Erythroblast (primary cell): ENCODE data around the gene CD244.

ENCODE experiments used
- DNase-seq, 2 experiments: peaks; one replicate each; lab custom pipeline; 2025; lab: John Stamatoyannopoulos, UW
- GATA1 ChIP-seq: IDR thresholded peaks from 2 replicates; pipeline ENCODE4 v1.6.1; 2011; ENCODE audit warnings: low read depth, mild to moderate bottlenecking, control low read depth, low read length, moderate library complexity
- POLR2A ChIP-seq: IDR thresholded peaks from 2 replicates; pipeline ENCODE4 v1.6.1; 2011; ENCODE audit warnings: mild to moderate bottlenecking, low read length

The CD244 gene

DNA sequence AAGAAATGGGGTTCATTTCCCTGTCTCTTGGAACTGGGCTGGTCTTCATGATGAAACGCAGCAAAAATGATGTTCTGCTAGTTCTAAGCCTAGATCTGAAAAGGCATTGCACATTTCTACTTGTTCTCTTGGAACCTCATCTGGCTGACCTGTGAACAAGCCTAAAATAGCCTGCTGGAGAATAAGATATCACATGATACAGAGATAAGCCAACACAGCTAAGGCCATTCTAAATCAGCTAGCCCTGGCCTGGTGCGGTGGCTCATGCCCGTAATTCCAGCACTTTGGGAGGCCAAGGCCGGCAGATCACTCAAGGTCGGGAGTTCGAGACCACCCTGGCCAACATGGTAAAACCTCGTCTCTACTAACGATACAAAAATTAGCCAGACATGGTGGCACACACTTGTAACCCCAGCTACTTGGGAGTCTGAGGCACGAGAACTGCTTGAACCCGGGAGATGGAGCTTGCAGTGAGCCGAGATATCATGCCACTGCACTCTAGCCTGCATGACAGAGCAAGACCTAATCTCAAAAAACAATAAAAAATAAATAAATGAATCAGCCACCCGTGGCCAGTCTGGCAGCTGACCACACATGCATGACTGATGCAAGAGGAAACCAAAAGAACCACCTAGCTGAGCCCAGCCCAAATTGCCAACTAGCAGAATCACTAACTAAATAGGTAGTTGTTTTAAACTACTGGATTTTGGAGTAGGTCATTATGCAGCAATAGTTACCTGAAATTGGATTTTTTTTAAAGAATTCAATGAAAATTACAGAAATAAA lies 18.0 kb downstream of the CD244 start:
- DNase-seq, result no peak

GRCh38 chr1:160841079-160841478 lies 21.6 kb downstream of the CD244 start:
- TF ChIP-seq POLR2A (no peak), GATA1 (no peak)
- no peak for DNase-seq

More for the DNA sequence above, 18.0 kb downstream of the CD244 start:
- TF ChIP-seq POLR2A (no peak), GATA1 (no peak)

GRCh38 chr1:160839746-160840145 lies 22.9 kb downstream of the CD244 start:
- TF ChIP-seq POLR2A, result no peak
- TF ChIP-seq GATA1, result no peak
- DNase-seq, result no peak

GRCh38 chr1:160838888-160839287 lies 23.8 kb downstream of the CD244 start:
- TF ChIP-seq GATA1 (no peak), POLR2A (no peak)
- no peak for DNase-seq

DNA sequence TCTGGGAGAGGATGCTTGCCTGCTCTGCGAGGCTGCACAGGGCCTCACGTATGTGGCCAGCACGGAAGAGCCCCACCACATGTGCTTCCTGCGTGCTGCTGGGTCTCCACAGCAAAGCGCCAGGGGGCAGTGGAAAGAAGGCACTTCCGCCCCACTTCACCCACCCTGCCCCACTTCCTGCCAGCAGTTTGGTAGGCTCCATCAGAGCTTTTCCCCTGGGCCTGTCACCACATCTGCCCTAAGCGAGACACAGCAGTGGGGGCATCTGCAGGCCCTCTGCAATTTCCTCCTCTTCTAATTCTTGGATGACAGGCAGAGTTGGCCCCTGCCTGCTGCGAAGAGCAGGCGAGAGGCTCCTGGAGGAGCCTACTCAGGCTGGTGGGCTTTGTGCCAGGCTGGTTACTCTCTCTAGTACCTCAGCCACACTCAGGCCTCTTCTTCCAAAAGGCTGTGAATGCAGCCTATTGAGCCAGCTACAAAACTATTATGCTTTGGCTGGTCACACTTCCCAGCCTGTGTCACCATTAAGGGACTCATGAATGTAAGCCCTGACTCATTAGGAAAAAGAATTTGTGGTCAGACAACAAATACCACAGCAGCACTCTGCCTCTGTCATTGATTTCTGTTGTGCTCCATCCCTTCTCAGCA lies 25.0 kb downstream of the CD244 start:
- no peak for TF ChIP-seq POLR2A
- no peak for TF ChIP-seq GATA1
- DNase-seq, result peak; percentile 32 to 40

GRCh38 chr1:160836981-160837557 lies 25.6 kb downstream of the CD244 start:
- no peak for TF ChIP-seq GATA1
- TF ChIP-seq POLR2A, result no peak
- no peak for DNase-seq

GRCh38 chr1:160836561-160836960 lies 26.1 kb downstream of the CD244 start:
- TF ChIP-seq POLR2A (no peak), GATA1 (no peak)
- DNase-seq, result no peak

DNA sequence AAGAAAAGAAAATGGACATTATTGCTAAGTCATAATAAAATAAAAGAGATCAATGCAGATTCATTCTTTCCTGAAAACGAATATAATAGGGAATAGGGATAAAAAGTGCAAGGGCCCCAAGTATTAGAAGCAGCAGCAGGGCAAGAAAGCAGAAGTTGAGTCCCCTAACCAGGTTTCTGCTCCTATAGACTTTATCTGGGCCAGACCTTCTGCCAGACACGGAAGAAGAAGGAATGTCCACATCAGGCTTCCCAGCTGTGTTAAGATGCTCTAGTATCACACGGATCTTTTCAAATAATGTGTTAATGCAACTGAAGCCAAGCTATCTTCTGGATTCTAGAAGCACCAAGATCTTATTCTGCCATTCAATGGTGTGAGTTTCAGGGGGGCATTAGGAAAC lies 26.9 kb downstream of the CD244 start:
- DNase-seq, result no peak
- TF ChIP-seq POLR2A (no peak), GATA1 (no peak)

- TF ChIP-seq GATA1, result no peak
- TF ChIP-seq POLR2A, result no peak
- DNase-seq, result peak; percentile 73 to 87
These were observed 27.6 kb downstream of the CD244 start for GRCh38 chr1:160834945-160835565.

- DNase-seq, result peak; percentile 72 to 77
- TF ChIP-seq GATA1 (no peak), POLR2A (no peak)
These were observed 32.1 kb downstream of the CD244 start for GRCh38 chr1:160830321-160831153.

- DNase-seq, result no peak
- TF ChIP-seq POLR2A, result no peak
- TF ChIP-seq GATA1, result no peak
These were observed 32.9 kb downstream of the CD244 start for GRCh38 chr1:160829766-160830165.

DNA sequence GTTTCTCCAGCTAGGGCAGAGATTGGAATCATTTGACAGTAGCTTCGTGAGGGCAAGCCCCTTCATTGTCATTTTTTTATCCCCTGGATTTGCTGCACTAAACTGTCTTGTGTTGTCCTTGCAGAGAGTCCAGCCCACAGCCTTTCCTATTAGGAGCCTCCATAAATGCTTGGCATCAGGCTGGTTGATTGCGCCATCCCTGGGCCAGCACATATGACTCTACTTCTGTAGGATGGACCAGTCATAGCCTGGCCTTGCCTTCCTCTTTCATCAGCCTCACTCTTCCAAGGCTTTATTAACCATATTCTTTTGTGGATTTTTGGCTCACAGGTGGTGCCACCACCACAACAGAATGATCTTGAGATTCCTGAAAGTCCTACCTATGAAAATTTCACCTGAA lies 35.3 kb downstream of the CD244 start:
- peak in 1 of 2 experiments; percentile 55 for DNase-seq
- TF ChIP-seq GATA1 (no peak), POLR2A (no peak)

DNA sequence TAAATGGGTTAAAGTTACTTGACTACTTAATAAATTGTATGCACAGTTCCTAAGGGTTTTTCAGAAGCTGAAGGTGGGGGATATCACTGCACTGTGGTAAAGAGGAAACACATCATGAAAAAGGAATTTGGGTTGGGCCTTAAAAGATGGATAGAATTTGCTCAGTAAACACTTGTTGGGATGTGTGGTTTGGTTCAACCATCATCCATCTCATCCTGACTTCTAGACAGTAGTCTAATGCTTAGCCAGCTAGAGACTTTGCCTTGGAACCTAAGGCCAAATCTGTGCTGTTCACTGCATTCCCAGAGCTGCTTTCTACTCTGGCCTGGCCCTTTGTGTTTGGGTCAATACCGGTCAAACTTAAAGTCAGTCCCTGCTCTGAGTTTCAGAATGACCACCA lies 36.1 kb downstream of the CD244 start:
- TF ChIP-seq GATA1 (no peak), POLR2A (no peak)
- DNase-seq, result no peak

GRCh38 chr1:160823296-160823695 lies 39.4 kb downstream of the CD244 start:
- peak; percentile 88 to 97 for DNase-seq
- TF ChIP-seq GATA1 (peak; percentile 58), POLR2A (peak; percentile 67)

DNA sequence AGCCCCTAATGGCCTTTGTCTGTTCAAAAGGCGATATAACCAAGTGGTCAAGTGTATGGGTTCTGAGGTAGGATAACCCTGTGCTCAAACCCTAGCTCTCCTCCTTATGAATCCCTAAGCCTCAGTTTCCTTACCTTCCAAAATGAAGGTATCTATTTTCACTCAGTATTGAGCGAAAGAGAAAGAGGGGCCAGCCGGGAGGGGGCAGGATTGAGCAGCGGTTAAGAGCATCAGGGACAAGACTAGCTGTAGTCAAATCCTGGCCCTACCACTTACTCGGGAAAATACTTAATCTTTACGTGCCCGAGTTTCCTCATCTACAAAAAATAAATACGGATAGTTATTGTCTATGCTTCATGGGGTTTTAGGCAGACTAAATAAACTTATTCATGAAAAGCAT lies 41.1 kb downstream of the CD244 start:
- DNase-seq, result peak; percentile 18 to 33
- no peak for TF ChIP-seq GATA1
- no peak for TF ChIP-seq POLR2A
